Muscle of leg (tissue), 11 donors: ENCODE data around the gene ARHGAP26. TPM values are rescaled to one million over a fixed set of nuclear protein-coding genes. Genes with fewer than 3 reads are reported as not detected.

Experiments used
- DNase-seq: peaks from one replicate; pipeline ENCODE4 v3.0.0; 2013
- H3K27ac ChIP-seq: one replicate; pipeline ENCODE4 v1.5.1; 2013; ENCODE audit warnings: mild to moderate bottlenecking, low read length, control low read depth
- H3K27me3 ChIP-seq: one replicate; pipeline ENCODE4 v1.6.1; 2013; ENCODE audit warnings: low read length; ENCODE audit not compliant: control insufficient read depth, insufficient read depth
- H3K36me3 ChIP-seq: one replicate; pipeline ENCODE4 v1.6.1; 2013; ENCODE audit warnings: low read length; ENCODE audit not compliant: control insufficient read depth, insufficient read depth
- H3K4me1 ChIP-seq: one replicate; pipeline ENCODE4 v1.6.1; 2013; ENCODE audit warnings: low read length; ENCODE audit not compliant: control insufficient read depth, insufficient read depth
- H3K4me3 ChIP-seq: one replicate; pipeline ENCODE4 v1.5.1; 2013; ENCODE audit warnings: low read length, control low read depth
- H3K9me3 ChIP-seq: replicated peaks from 2 replicates; pipeline ENCODE4 v1.6.1; 2013; ENCODE audit warnings: low read depth, low read length; ENCODE audit not compliant: control insufficient read depth
- WGBS: methylation state at CpG from one replicate; pipeline ENCODE4 v1.1.5; 2013; ENCODE audit warnings: missing lambda C conversion rate; ENCODE audit not compliant: insufficient coverage; 5-methylcytosine and 5-hydroxymethylcytosine counted together
- polyA plus RNA-seq, 8 donors: library from polyadenylated mRNA; unstranded; fragments of 120-200 nt; gene quantifications; one replicate each; pipeline versions ENCODE4 v1.2.1 to v1.2.3, GENCODE V29; 2013; ENCODE audit warnings: inconsistent platforms in 1 of 8, low replicate concordance in 1 of 8; ENCODE audit not compliant: insufficient read length in 8 of 8, insufficient read depth in 1 of 8
- total RNA-seq: library from RNA; stranded (reverse); fragments of 120-200 nt; gene quantifications from one replicate; pipeline ENCODE4 v1.2.4, GENCODE V29; 2013

Gene ARHGAP26
- total and polyA plus RNA-seq, 9 donors, result 10.4 to 17.1 (median 13.2) TPM

DNA sequence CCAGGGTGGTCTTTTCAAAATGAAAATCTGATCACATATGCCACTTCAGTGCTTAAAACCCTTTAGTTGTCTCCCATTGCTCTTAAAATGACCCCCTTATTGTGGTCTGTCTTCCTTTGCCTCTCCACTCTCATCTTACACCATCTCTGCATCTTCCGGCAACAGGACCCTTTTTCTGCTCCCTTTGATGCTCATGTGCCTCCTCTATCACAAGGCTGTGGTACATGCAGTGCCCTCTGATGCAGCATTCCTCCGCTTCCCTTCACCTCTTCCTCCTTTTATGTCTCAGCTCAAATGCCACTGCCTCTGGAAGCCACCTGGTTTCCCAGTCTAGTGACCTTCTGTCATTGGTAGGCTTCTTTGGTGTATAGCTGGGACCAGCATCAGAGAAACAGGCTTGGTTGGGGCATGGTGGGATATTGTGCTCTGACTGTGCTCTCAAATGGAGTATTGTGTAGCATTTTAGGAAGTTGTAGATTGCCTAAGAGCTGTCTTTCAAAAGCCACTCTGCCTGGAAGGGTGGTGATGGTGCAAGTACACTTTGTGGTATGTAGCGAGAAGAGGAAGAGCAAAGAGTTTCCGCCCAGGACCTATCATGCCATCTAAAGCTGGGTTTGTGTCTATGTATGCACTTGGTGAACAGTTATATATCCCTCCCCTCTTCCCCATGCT, 28.1 kb downstream of the ARHGAP26 start:
- Histone ChIP-seq H3K27me3 (no peaks in the 10 kb centered on the region), H3K9me3 (no peaks in the 10 kb centered on the region), H3K4me3 (no peak overlapping the region), H3K27ac (peak overlapping the region; percentile 33), H3K36me3 (no peaks in the 10 kb centered on the region), H3K4me1 (peaks cover 3% of the 10 kb centered on the region)
- WGBS, result 89% methylated on average over 2 of the region's 4 CpGs
- DNase-seq, result peak; percentile 80

DNA sequence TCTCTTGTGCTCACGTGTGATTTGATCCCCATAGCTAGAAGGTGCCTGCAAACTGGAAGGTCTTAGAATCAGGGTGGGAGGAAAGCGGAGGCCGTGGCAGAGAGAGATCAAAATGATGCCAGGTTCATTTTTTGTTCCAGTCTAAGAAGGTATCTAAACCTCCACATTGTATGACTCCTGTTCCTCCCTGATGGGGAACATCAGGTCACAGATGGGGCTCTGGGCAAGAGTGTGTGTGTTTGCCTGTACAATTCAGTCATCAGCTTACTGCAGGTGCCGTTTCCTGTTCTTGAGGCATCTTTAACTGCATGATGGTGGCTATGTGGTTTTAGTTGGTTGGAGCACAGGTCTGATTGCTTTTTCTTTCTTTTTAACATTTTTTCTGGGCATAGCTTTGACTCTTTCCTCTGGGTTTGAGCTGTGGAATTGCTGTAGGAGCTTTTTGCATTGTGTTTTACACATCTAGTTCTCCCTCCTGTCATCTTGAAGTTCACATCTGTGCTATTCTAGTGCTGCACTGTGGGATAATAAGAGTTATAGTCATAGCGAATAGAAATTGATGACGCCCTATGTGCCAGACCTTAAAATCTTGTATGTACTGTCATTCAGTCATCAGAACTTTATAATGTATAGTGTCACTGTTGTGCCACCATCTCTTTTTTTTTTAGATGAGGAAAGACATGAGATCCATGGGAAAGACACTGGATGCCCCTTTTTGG, 30.8 kb downstream of the ARHGAP26 start:
- H3K4me1 ChIP-seq, result peaks cover 7% of the 10 kb centered on the region
- no CpG with 5 or more reads among the region's 6 CpGs for WGBS

DNA sequence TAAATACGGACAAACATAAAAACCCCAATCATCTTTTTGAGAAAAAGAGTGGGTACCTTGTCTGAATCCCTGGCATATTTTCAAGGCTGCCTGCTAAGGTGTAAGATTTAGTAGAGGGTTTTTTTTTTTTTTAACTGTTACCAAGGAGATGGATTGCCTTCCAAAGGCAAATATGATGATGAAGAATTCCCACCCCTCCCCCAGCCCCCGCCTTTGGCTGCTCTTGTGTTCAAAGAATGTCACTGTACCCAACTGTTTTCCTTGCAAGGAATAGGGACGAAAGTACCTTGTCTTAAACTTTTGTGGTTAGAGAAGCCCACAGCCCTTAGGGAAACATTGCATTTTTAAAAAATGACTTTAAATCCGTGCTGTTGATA, 31.3 kb downstream of the ARHGAP26 start:
- Histone ChIP-seq H3K27me3 (no peaks in the 10 kb centered on the region), H3K36me3 (no peaks in the 10 kb centered on the region), H3K4me3 (no peak overlapping the region), H3K27ac (no peak overlapping the region), H3K9me3 (no peaks in the 10 kb centered on the region), H3K4me1 (peaks cover 7% of the 10 kb centered on the region)
- 40% methylated on average over 2 of the region's 4 CpGs for WGBS
- no peak for DNase-seq

More for the DNA sequence above, 30.8 kb downstream of the ARHGAP26 start:
- Histone ChIP-seq H3K27me3 (no peaks in the 10 kb centered on the region), H3K4me3 (no peak overlapping the region), H3K36me3 (no peaks in the 10 kb centered on the region), H3K27ac (no peak overlapping the region), H3K9me3 (no peaks in the 10 kb centered on the region)
- no peak for DNase-seq

GRCh38 chr5:142803428-142804125, 33.4 kb downstream of the ARHGAP26 start:
- 41% methylated on average over 4 of the region's 11 CpGs for WGBS
- no peak overlapping the region for H3K4me3 ChIP-seq
- peaks cover 21% of the 10 kb centered on the region for H3K4me1 ChIP-seq
- H3K36me3 ChIP-seq, result no peaks in the 10 kb centered on the region
- peak; percentile 92 for DNase-seq
- no peaks in the 10 kb centered on the region for H3K9me3 ChIP-seq
- no peaks in the 10 kb centered on the region for H3K27me3 ChIP-seq
- peak overlapping the region; percentile 80 for H3K27ac ChIP-seq

- Histone ChIP-seq H3K9me3 (no peaks in the 10 kb centered on the region), H3K4me1 (peaks cover 31% of the 10 kb centered on the region), H3K27me3 (no peaks in the 10 kb centered on the region), H3K27ac (no peak overlapping the region), H3K4me3 (no peak overlapping the region), H3K36me3 (no peaks in the 10 kb centered on the region)
- WGBS, result 100% methylated on average over 1 of the region's 3 CpGs
- DNase-seq, result no peak
These were observed 35.2 kb downstream of the ARHGAP26 start for GRCh38 chr5:142805339-142805738.

DNA sequence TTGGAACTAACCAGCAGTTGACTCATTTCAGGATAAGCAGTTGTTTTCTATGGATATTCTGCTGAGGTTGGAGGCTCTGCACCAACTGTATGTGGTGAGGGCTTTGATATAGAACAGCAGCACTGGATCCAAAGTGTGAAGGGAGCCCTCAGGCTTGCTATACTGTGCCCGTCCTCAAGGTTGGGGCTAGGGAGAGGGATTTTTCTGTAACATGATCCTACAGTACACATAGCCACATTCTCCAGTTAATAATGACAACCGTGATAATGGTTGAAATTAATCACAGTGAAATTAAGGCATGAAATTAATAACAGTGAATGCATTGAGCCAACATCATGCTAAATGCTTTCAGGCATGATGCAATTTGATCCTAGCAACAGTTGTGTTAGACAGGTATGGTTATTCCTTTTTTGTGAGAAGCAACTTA, 36.7 kb downstream of the ARHGAP26 start:
- Histone ChIP-seq H3K27me3 (no peaks in the 10 kb centered on the region), H3K27ac (peak overlapping the region; percentile 57), H3K9me3 (no peaks in the 10 kb centered on the region), H3K4me3 (no peak overlapping the region), H3K36me3 (no peaks in the 10 kb centered on the region), H3K4me1 (peaks cover 40% of the 10 kb centered on the region)
- DNase-seq, result no peak
- no CpG with 5 or more reads among the region's 2 CpGs for WGBS

- Histone ChIP-seq H3K36me3 (no peaks in the 10 kb centered on the region), H3K9me3 (no peaks in the 10 kb centered on the region), H3K27me3 (no peaks in the 10 kb centered on the region), H3K27ac (peak overlapping the region; percentile 57), H3K4me1 (peaks cover 44% of the 10 kb centered on the region), H3K4me3 (no peak overlapping the region)
- peak; percentile 76 for DNase-seq
- 28% methylated on average over 3 of the region's 6 CpGs for WGBS
These were observed 37.3 kb downstream of the ARHGAP26 start for GRCh38 chr5:142807372-142807911.

DNA sequence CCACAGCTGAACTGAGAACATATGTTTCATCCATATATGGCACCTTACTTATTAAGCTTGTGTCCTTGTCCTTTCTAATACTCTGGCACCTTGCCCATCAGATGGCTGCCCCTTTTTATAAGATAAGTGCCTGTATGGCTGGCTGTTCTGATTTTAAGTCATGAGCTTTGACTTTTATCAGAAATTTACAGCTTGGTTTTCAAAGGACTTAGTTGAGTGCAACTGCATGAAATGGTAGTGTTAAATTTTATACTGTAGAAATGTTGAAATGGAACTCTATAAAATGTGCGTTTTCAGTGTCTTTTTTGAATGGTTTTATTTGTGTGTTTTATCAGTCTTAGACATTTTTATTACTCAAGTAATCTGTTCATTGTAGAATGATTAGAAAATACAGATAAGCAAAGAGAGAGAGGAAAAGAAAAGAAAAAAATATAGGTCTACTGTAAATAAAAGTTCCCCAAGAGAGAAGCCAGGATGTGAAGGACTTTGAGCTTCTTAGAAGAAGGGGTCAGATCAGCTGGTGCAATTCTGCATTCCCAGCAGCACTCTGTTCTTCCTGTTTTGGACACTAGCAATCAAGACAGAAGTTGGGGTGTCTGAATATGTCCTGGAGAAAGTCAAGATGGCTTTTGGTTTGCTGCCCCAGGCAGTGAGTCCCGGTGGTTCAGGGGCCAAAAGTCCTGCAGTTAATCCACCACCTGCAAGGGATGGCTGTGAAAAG, 38.9 kb downstream of the ARHGAP26 start:
- Histone ChIP-seq H3K9me3 (no peaks in the 10 kb centered on the region), H3K27me3 (no peaks in the 10 kb centered on the region), H3K36me3 (no peaks in the 10 kb centered on the region), H3K4me3 (no peak overlapping the region), H3K27ac (no peak overlapping the region), H3K4me1 (peaks cover 44% of the 10 kb centered on the region)
- WGBS, result no CpG with 5 or more reads among the region's 2 CpGs
- peak; percentile 48 for DNase-seq

DNA sequence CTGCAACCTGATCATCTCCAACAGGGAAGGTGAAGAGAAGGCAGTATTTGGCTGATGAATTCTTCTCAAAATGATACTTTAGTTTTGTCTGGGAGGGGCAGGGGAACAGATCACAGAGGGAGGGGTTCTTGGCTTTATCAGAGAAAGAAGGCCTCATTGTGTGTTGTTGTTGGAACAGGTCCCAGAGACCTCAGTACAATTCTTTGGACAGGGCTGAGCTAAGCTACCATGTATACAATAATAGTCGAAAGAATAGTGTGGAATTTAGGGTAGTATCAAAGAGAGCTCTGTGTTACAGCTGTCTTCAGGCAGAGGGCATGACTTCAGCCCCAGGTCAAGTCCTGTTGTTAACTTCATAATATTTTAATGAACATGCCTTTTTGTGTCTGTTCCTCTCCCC, 39.9 kb downstream of the ARHGAP26 start:
- WGBS, result no CpG with 5 or more reads among the region's 1 CpG
- no peaks in the 10 kb centered on the region for H3K9me3 ChIP-seq
- DNase-seq, result peak; percentile 70
- H3K4me1 ChIP-seq, result peaks cover 46% of the 10 kb centered on the region
- peak overlapping the region; percentile 22 for H3K27ac ChIP-seq
- H3K36me3 ChIP-seq, result no peaks in the 10 kb centered on the region
- H3K4me3 ChIP-seq, result no peak overlapping the region
- H3K27me3 ChIP-seq, result no peaks in the 10 kb centered on the region
